GM12878 (cell line): ENCODE measurements around the gene SELENOV. TPM values are rescaled to one million over a fixed set of nuclear protein-coding genes. Genes with fewer than 3 reads are reported as not detected.

Source experiments
- ATAC-seq: fragments of 200-7000 bp; cut with Tn5 transposase; 3 replicates; pipeline ENCODE4 v1.9.1; 2020; ENCODE audit warnings: mild to moderate bottlenecking, moderate library complexity
- BruUV-seq: library from RNA; stranded (reverse); fragments of 400-500 nt; replicated peaks from 2 replicates; lab custom pipeline; 2021; lab: Mats Ljungman, UMichigan
- CTCF ChIA-PET: fragments of 300-600 bp; sonication (Branson Sonifier 250); formaldehyde crosslinking; extraction: SDS; loops from one replicate; lab custom pipeline; 2021; ENCODE audit warnings: inconsistent platforms; lab: Yijun Ruan, JAX
- POLR2A ChIA-PET: fragments of 350-600 bp; formaldehyde crosslinking; extraction: SDS; loops from one replicate; lab custom pipeline; 2021; ENCODE audit warnings: inconsistent platforms; lab: Charles Lee
- RAD21 ChIA-PET: fragments of 300-600 bp; sonication (Branson Sonifier 250); formaldehyde crosslinking; loops from one replicate; lab custom pipeline; 2023; ENCODE audit warnings: antibody characterized with exemption; ENCODE audit not compliant: unreplicated experiment; lab: Charles Lee
- SMC1A ChIA-PET: fragments of 300-600 bp; sonication (Branson Sonifier 250); formaldehyde crosslinking; loops from one replicate; lab custom pipeline; 2023; ENCODE audit not compliant: unreplicated experiment, uncharacterized antibody; lab: Charles Lee
- DNase-seq: peaks from one replicate; pipeline ENCODE4 v3.0.0-alpha.2; 2011; ENCODE audit warnings: low read depth, low spot score
- FAIRE-seq: peaks from 3 replicates; lab custom pipeline; 2011; peaks lifted over from hg19 to GRCh38; lab: Jason Lieb, UNC
- H2AFZ ChIP-seq: 2 replicates; pipeline ENCODE4 v1.6.0; 2011; ENCODE audit warnings: low read depth, low read length, control low read depth; ENCODE audit not compliant: control insufficient read depth
- H3K27ac ChIP-seq: 2 replicates; pipeline ENCODE4 v1.5.1; 2011; ENCODE audit warnings: control low read depth; ENCODE audit not compliant: control insufficient read depth, insufficient read depth
- H3K27me3 ChIP-seq, 2 experiments: replicated peaks in 1 of 2; 2 replicates each; pipeline versions ENCODE4 v1.6.0 to v1.6.1; 2011; ENCODE audit warnings: low read length in 1 of 2; ENCODE audit not compliant: control insufficient read depth in 2 of 2, insufficient read depth in 2 of 2
- H3K36me3 ChIP-seq, 2 experiments: 2 replicates each; pipeline ENCODE4 v1.5.1; 2011; ENCODE audit warnings: low read length in 1 of 2; ENCODE audit not compliant: control insufficient read depth in 2 of 2, insufficient read depth in 2 of 2
- H3K4me1 ChIP-seq: 2 replicates; pipeline ENCODE4 v1.6.1; 2011; ENCODE audit warnings: mild to moderate bottlenecking, low read length, moderate library complexity, mixed read lengths; ENCODE audit not compliant: control insufficient read depth, insufficient read depth
- H3K4me2 ChIP-seq: 2 replicates; pipeline ENCODE4 v1.6.0; 2011; ENCODE audit warnings: control low read depth; ENCODE audit not compliant: control insufficient read depth, insufficient read depth
- H3K4me3 ChIP-seq: fragments of 200-600 bp; sonication (generic); 2 replicates; pipeline ENCODE4 v1.5.1; 2016
- H3K79me2 ChIP-seq: 2 replicates; pipeline ENCODE4 v1.6.0; 2011; ENCODE audit warnings: low read length; ENCODE audit not compliant: control insufficient read depth, insufficient read depth
- H3K9ac ChIP-seq: 2 replicates; pipeline ENCODE4 v1.8.0; 2011; ENCODE audit warnings: low read length, control low read depth, mixed read lengths; ENCODE audit not compliant: control insufficient read depth, insufficient read depth
- H3K9me3 ChIP-seq: replicated peaks from 3 replicates; pipeline ENCODE4 v1.5.1; 2011; ENCODE audit warnings: mild to moderate bottlenecking, low read length; ENCODE audit not compliant: control insufficient read depth, insufficient read depth
- H4K20me1 ChIP-seq: 2 replicates; pipeline ENCODE4 v1.6.0; 2011; ENCODE audit not compliant: control insufficient read depth, insufficient read depth
- CREB1 ChIP-seq: IDR thresholded peaks from 2 replicates; pipeline ENCODE4 v1.6.1; 2012; ENCODE audit warnings: low read depth, mild to moderate bottlenecking, inconsistent platforms
- ESRRA ChIP-seq: IDR thresholded peaks from 2 replicates; pipeline ENCODE4 v1.6.1; 2012; ENCODE audit warnings: mild to moderate bottlenecking, low read length, improper control_type of control experiment
- EZH2 ChIP-seq: IDR thresholded peaks from 2 replicates; pipeline ENCODE4 v1.6.1; 2012; ENCODE audit warnings: low read depth, mild to moderate bottlenecking, control low read depth, inconsistent platforms, low read length, borderline replicate concordance; ENCODE audit not compliant: control insufficient read depth
- FOS ChIP-seq: IDR thresholded peaks from 3 replicates; pipeline ENCODE4 v1.6.1; 2011; ENCODE audit warnings: borderline replicate concordance; ENCODE audit not compliant: insufficient read length; ENCODE audit errors: extremely low read depth
- IRF4 ChIP-seq: IDR thresholded peaks from 2 replicates; pipeline ENCODE4 v1.6.1; 2011; ENCODE audit warnings: low read depth, low read length
- PML ChIP-seq: IDR thresholded peaks from 2 replicates; pipeline ENCODE4 v1.6.1; 2012; ENCODE audit warnings: low read length, inconsistent platforms
- RAD51 ChIP-seq: fragments of 450-650 bp; IDR thresholded peaks from 2 replicates; pipeline ENCODE4 v1.6.1; 2016; ENCODE audit warnings: moderate library complexity, mild to moderate bottlenecking, inconsistent platforms
- TCF12 ChIP-seq: IDR thresholded peaks from 2 replicates; pipeline ENCODE4 v1.6.1; 2011; ENCODE audit warnings: low read depth, mild to moderate bottlenecking, low read length
- ZZZ3 ChIP-seq: IDR thresholded peaks from 2 replicates; pipeline ENCODE4 v1.6.1; 2011; ENCODE audit warnings: low read depth; ENCODE audit not compliant: control insufficient read depth, insufficient read length
- WGBS: methylation state at CpG from one replicate; pipeline ENCODE4 v1.1.6; 2016; ENCODE audit warnings: low lambda C conversion rate; ENCODE audit not compliant: insufficient replicate concordance, insufficient coverage; ENCODE audit errors: missing lambda C conversion rate; 5-methylcytosine and 5-hydroxymethylcytosine counted together
- in situ Hi-C: fragments of 300-500 bp; cut with MboI; formaldehyde crosslinking; loops from 9 replicates; pipeline ENCODE4 v1.14.3; 2018; ENCODE audit warnings: mixed read lengths
- intact Hi-C: fragments of 100-400 bp; cut with micrococcal nuclease; formaldehyde crosslinking; loops from one replicate; pipeline ENCODE4 v1.14.2; 2022; ENCODE audit not compliant: unreplicated experiment
- polyA plus RNA-seq, 11 experiments: library from polyadenylated mRNA; depleted of rRNA in 4 of 11; unstranded in 6 of 11; stranded (reverse) in 5 of 11; fragments of >200 nt; fragmentation: Nextera tagmentation in 4 of 11; fragmentation: Illumina TruSeq in 1 of 11; extraction: Ambion mirVana in 4 of 11; extraction: Trizol in 1 of 11; gene quantifications; 1 replicate in 1 of 11; 2 replicates in 10 of 11; pipeline versions ENCODE4 v1.2.1 to v1.2.3, GENCODE V29; 2011 to 2016; ENCODE audit warnings: inconsistent platforms in 2 of 11, missing spikeins in 2 of 11, low read depth in 1 of 11
- total RNA-seq, 4 experiments: library from RNA; depleted of rRNA in 3 of 4; stranded (reverse); fragments of >200 nt in 3 of 4; fragmentation: Illumina TruSeq in 1 of 4; extraction: Trizol in 1 of 4; gene quantifications; 2 replicates each; pipeline versions ENCODE4 v1.2.1 to v1.2.3, GENCODE V29; 2013 to 2021
- TF ChIP-seq, protein P1 (sequence below), 3 experiments: IDR thresholded peaks in 2 of 3; conservative IDR thresholded peaks in 1 of 3; 2 replicates each; pipeline ENCODE4 v1.5.1; 2011; ENCODE audit warnings: low read depth in 3 of 3, low read length in 3 of 3, mild to moderate bottlenecking in 3 of 3, control low read depth in 2 of 3, moderate library complexity in 2 of 3, inconsistent platforms in 1 of 3, mixed read lengths in 1 of 3; ENCODE audit not compliant: control insufficient read depth in 2 of 3, insufficient read depth in 1 of 3; ENCODE audit errors: extremely low read depth in 1 of 3
- TF ChIP-seq, protein P2 (sequence below): IDR thresholded peaks from 2 replicates; pipeline ENCODE4 v1.6.1; 2011; ENCODE audit warnings: borderline replicate concordance, low read depth, mild to moderate bottlenecking, moderate library complexity, mixed read lengths, low read length; ENCODE audit not compliant: insufficient read depth; ENCODE audit errors: extremely low read length

SELENOV gene
- total and polyA plus RNA-seq, 10 of the 15 experiments (the other 5 are each of a cell fraction or from before 2014, with no cell fraction given), result not detected

DNA sequence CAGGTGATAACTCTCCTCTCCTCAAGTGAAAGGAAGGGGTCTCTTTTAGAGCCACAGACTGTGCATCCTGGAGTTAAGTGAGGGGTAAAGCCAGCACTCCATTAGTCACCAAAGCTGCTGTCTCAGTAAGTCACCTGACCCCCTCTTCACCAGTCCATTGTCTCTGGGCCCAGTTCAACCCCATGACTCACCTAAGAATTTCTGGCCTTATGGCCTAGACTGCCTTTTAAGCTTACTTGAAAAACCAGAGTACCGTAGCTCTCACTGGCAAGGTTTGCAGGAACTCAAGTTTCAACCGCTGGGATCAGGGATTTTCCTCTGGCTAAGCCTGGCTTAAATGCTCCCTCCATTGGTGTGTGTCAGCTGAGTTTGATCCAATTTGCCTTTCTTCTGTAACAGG lies 48.5 kb downstream of the SELENOV start:
- H3K4me2 ChIP-seq, result no peak overlapping the region
- BruUV-seq, result no TSS peak
- DNase-seq, result no peak
- no peaks in the 10 kb centered on the region for H3K9me3 ChIP-seq
- H3K9ac ChIP-seq, result no peak overlapping the region
- H4K20me1 ChIP-seq, result no peaks in the 10 kb centered on the region
- H3K79me2 ChIP-seq, result no peaks in the 10 kb centered on the region
- in situ Hi-C loops, result no loop called here
- intact Hi-C loops, result no loop called here
- H3K27me3 ChIP-seq, result no peaks in the 10 kb centered on the region
- no peak for FAIRE-seq
- ChIA-PET SMC1A (no interaction called here), CTCF (interaction anchor here (1.1 to 4.0 kb wide), 2 partner anchors 12 to 109 kb away, joined by 4 to 26 read pairs; no protein-coding TSS in a partner anchor), POLR2A (no interaction called here), RAD21 (no interaction called here)
- H3K27ac ChIP-seq, result no peak overlapping the region
- no peak overlapping the region for H3K4me3 ChIP-seq
- no peak for TF ChIP-seq TCF12
- TF ChIP-seq, protein P1, sequence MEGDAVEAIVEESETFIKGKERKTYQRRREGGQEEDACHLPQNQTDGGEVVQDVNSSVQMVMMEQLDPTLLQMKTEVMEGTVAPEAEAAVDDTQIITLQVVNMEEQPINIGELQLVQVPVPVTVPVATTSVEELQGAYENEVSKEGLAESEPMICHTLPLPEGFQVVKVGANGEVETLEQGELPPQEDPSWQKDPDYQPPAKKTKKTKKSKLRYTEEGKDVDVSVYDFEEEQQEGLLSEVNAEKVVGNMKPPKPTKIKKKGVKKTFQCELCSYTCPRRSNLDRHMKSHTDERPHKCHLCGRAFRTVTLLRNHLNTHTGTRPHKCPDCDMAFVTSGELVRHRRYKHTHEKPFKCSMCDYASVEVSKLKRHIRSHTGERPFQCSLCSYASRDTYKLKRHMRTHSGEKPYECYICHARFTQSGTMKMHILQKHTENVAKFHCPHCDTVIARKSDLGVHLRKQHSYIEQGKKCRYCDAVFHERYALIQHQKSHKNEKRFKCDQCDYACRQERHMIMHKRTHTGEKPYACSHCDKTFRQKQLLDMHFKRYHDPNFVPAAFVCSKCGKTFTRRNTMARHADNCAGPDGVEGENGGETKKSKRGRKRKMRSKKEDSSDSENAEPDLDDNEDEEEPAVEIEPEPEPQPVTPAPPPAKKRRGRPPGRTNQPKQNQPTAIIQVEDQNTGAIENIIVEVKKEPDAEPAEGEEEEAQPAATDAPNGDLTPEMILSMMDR (IDR thresholded peaks at IDR 0.05 in 2 of 3, conservative IDR thresholded peaks at IDR 0.05 in 1 of 3; ENCODE audit: control insufficient read depth in 2 of 3, extremely low read depth in 1 of 3, insufficient read depth in 1 of 3, low read depth in 3 of 3, low read length in 3 of 3), result no peak
- TF ChIP-seq EZH2, result no peak
- no peak for TF ChIP-seq CREB1
- TF ChIP-seq ZZZ3, result no peak
- TF ChIP-seq IRF4, result no peak
- no peak for TF ChIP-seq RAD51
- TF ChIP-seq FOS, result no peak
- no peak for TF ChIP-seq PML
- no peak for TF ChIP-seq ESRRA
- TF ChIP-seq, protein P2, sequence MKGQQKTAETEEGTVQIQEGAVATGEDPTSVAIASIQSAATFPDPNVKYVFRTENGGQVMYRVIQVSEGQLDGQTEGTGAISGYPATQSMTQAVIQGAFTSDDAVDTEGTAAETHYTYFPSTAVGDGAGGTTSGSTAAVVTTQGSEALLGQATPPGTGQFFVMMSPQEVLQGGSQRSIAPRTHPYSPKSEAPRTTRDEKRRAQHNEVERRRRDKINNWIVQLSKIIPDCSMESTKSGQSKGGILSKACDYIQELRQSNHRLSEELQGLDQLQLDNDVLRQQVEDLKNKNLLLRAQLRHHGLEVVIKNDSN, result no peak
- no peak for ATAC-seq
- WGBS, result 55% methylated on average over 2 of the region's 2 CpGs
- peaks cover 11% of the 10 kb centered on the region for H3K4me1 ChIP-seq
- no peak overlapping the region for H2AFZ ChIP-seq
- H3K36me3 ChIP-seq, result no peaks in the 10 kb centered on the region
